Measurements from ENCODE around the gene PARD3. TPM values are rescaled to one million over a fixed set of nuclear protein-coding genes. Genes with fewer than 3 reads are reported as not detected.

The PARD3 gene
- total RNA-seq, 1 experiment from 2014 or later, result 46.3 TPM

DNA sequence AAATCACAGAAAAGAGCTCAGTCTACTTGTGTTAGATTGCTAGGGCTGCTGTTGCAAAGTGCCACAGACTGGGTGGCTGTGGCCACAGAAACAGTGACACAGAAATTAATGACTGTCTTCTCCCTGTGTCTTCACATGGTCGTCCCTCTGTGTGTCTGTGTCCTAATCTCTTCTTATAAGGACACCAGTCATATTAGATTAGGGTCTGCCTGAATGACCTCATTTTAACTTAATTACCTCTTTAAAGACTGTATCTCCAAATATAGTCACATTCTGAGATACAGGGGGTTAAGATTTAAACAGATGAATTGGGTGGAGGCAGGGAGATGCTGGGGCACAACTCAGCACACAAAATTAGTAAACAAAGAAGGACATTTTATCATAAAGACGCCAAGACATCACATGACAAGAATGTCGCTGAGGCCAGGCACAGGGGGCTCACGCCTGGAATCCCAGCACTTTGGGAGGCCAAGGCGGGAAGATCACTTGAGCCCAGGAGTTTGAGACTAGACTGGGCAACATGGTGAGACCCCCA is 23.3 kb upstream of the PARD3 start (continued):
- TF ChIP-seq YY1 (IDR thresholded peaks at IDR 0.05; ENCODE audit: extremely low read depth, insufficient replicate concordance, low read depth, low read length), result no peak

DNA sequence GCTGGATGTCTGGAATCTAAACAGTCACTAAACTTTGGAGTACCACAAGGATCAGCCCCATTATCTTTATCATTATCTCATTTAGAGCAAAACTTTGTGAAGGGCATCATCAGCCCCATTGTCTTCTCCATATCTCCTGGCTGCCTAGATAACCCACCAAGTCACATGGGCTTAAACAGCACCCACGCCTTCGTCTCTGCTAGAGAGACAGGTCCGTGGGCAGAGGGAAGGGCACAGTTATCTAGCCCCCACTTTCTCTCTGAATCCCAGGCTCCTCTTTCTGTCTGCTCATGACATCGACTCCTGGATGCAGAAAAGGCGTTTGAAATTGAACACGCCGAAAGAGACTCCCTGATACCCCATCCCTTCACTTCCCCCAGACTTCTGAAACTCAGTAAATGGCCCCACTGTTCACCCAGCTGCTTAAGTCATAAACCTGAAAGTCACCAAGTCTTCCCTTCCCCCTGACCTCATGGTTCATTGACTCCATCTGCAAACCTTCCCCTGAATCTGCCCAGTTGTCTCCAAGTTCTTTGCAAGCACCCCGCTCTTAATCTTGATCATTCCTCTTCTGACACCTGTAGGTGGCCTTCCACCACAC is 20.9 kb upstream of the PARD3 start:
- H3K27me3 ChIP-seq (ENCODE audit: insufficient read depth, low read length), result no peaks in the 10 kb centered on the region
- H3K4me3 ChIP-seq (replicated peaks in 1 of 2; ENCODE audit: low read depth in 1 of 2, low read length in 2 of 2), result no peak overlapping the region
- no peak overlapping the region for H3K4me2 ChIP-seq (ENCODE audit: low read length)
- no peak for TF ChIP-seq CEBPB (IDR thresholded peaks at IDR 0.05; ENCODE audit: low read depth)
- TF ChIP-seq, protein P1, sequence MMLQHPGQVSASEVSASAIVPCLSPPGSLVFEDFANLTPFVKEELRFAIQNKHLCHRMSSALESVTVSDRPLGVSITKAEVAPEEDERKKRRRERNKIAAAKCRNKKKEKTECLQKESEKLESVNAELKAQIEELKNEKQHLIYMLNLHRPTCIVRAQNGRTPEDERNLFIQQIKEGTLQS (IDR thresholded peaks at IDR 0.05), result no peak
- TF ChIP-seq, protein P2, sequence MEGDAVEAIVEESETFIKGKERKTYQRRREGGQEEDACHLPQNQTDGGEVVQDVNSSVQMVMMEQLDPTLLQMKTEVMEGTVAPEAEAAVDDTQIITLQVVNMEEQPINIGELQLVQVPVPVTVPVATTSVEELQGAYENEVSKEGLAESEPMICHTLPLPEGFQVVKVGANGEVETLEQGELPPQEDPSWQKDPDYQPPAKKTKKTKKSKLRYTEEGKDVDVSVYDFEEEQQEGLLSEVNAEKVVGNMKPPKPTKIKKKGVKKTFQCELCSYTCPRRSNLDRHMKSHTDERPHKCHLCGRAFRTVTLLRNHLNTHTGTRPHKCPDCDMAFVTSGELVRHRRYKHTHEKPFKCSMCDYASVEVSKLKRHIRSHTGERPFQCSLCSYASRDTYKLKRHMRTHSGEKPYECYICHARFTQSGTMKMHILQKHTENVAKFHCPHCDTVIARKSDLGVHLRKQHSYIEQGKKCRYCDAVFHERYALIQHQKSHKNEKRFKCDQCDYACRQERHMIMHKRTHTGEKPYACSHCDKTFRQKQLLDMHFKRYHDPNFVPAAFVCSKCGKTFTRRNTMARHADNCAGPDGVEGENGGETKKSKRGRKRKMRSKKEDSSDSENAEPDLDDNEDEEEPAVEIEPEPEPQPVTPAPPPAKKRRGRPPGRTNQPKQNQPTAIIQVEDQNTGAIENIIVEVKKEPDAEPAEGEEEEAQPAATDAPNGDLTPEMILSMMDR (IDR thresholded peaks at IDR 0.05 in 2 of 3, conservative IDR thresholded peaks at IDR 0.05 in 1 of 3; ENCODE audit: borderline replicate concordance in 1 of 3, insufficient read depth in 1 of 3, low read depth in 2 of 3, low read length in 2 of 3), result 0 out of 6 replicates have a peak, but pooled peaks of 1 of the 3 experiments have one; percentile 1
- TF ChIP-seq YY1 (IDR thresholded peaks at IDR 0.05; ENCODE audit: extremely low read depth, insufficient replicate concordance, low read depth, low read length), result no peak
- no peak for TF ChIP-seq TCF7L2 (IDR thresholded peaks at IDR 0.05; ENCODE audit: borderline replicate concordance, extremely low read depth, insufficient read depth, insufficient read length)
- ChIA-PET CTCF (no interaction called here), RAD21 (ENCODE audit: low non-redundant PET in 1 of 2, low total read pairs in 2 of 2, uncharacterized antibody in 2 of 2, unreplicated experiment in 2 of 2) (no interaction called here), POLR2A (no interaction called here)
- no TSS peak for BruUV-seq (replicated peaks)
- no peaks in the 10 kb centered on the region for H4K20me1 ChIP-seq (ENCODE audit: insufficient read depth)
- no peak overlapping the region for H3K27ac ChIP-seq (ENCODE audit: low read depth, low read length)
- no peaks in the 10 kb centered on the region for H3K79me2 ChIP-seq (ENCODE audit: insufficient read depth, low read length)
- H3K4me1 ChIP-seq (ENCODE audit: control insufficient read depth in 1 of 2, insufficient read depth in 2 of 2, low read length in 2 of 2), result no peaks in the 10 kb centered on the region
- H3K36me3 ChIP-seq (ENCODE audit: control insufficient read depth in 1 of 2, insufficient read depth in 2 of 2, low read length in 2 of 2), result no peaks in the 10 kb centered on the region
- no peak for DNase-seq (ENCODE audit: low read depth, low spot score)
- H2AFZ ChIP-seq (ENCODE audit: low read depth, low read length, poor library complexity, severe bottlenecking), result no peak overlapping the region
- H3K9me3 ChIP-seq (ENCODE audit: control insufficient read depth in 1 of 2, insufficient read depth in 1 of 2, low read depth in 1 of 2, low read length in 2 of 2), result no peaks in the 10 kb centered on the region
- intact Hi-C loops (cut with micrococcal nuclease), result no loop called here
- no peak for ATAC-seq
- no peaks in the 10 kb centered on the region for H3K9me2 ChIP-seq (ENCODE audit: insufficient read depth)
- H3K9ac ChIP-seq (ENCODE audit: low read length), result no peak overlapping the region

All from HCT116 (cell line).